Smooth muscle cell (in vitro differentiated cells): ENCODE results near the gene CYP26A1. TPM values are rescaled to one million over a fixed set of nuclear protein-coding genes. Genes with fewer than 3 reads are reported as not detected.

ENCODE experiments used
- DNase-seq: peaks from one replicate; lab custom pipeline; 2025; ENCODE audit not compliant: unreplicated experiment; lab: John Stamatoyannopoulos, UW
- H2AFZ ChIP-seq: fragments of 200-600 bp; sonication (generic); 2 replicates; pipeline ENCODE4 v1.6.0; 2016; ENCODE audit warnings: antibody characterized with exemption, low read depth, mild to moderate bottlenecking
- H3F3A ChIP-seq: fragments of 200-600 bp; sonication (generic); 2 replicates; pipeline ENCODE4 v1.6.0; 2017; ENCODE audit warnings: antibody characterized with exemption, low read depth
- H3K27ac ChIP-seq: fragments of 200-600 bp; sonication (generic); 2 replicates; pipeline ENCODE4 v1.5.1; 2016; ENCODE audit warnings: low read depth, mild to moderate bottlenecking
- H3K27me3 ChIP-seq: fragments of 200-600 bp; sonication (generic); 2 replicates; pipeline ENCODE4 v1.6.1; 2016; ENCODE audit warnings: low read depth, mild to moderate bottlenecking
- H3K36me3 ChIP-seq: fragments of 200-600 bp; sonication (generic); 2 replicates; pipeline ENCODE4 v1.5.1; 2016; ENCODE audit warnings: low read depth
- H3K4me1 ChIP-seq: fragments of 200-600 bp; sonication (generic); 2 replicates; pipeline ENCODE4 v1.5.1; 2016; ENCODE audit warnings: low read depth
- H3K4me2 ChIP-seq: fragments of 200-600 bp; sonication (generic); 2 replicates; pipeline ENCODE4 v1.6.0; 2016; ENCODE audit warnings: mild to moderate bottlenecking
- H3K4me3 ChIP-seq: fragments of 200-600 bp; sonication (generic); 2 replicates; pipeline ENCODE4 v1.5.1; 2016; ENCODE audit warnings: mild to moderate bottlenecking
- H3K79me2 ChIP-seq: fragments of 200-600 bp; sonication (generic); 2 replicates; pipeline ENCODE4 v1.6.0; 2016; ENCODE audit warnings: low read depth, mild to moderate bottlenecking
- H3K9ac ChIP-seq: fragments of 200-600 bp; sonication (generic); 2 replicates; pipeline ENCODE4 v1.6.0; 2016; ENCODE audit warnings: low read depth
- H3K9me3 ChIP-seq: fragments of 200-600 bp; sonication (generic); replicated peaks from 2 replicates; pipeline ENCODE4 v1.5.1; 2016; ENCODE audit warnings: low read depth
- H4K20me1 ChIP-seq: fragments of 200-600 bp; sonication (generic); 2 replicates; pipeline ENCODE4 v1.6.0; 2016; ENCODE audit warnings: low read depth
- CTCF ChIP-seq: fragments of 200-600 bp; sonication (generic); IDR thresholded peaks from 2 replicates; pipeline ENCODE4 v1.5.1; 2017; ENCODE audit warnings: borderline replicate concordance, mild to moderate bottlenecking, antibody characterized with exemption; ENCODE audit not compliant: insufficient read depth, poor library complexity, severe bottlenecking
- WGBS: methylation state at CpG from one replicate; pipeline ENCODE4 v1.1.7; 2016; ENCODE audit warnings: low lambda C conversion rate; 5-methylcytosine and 5-hydroxymethylcytosine counted together
- polyA plus RNA-seq: library from polyadenylated mRNA; unstranded; fragments of >200 nt; fragmentation: Nextera tagmentation; extraction: Ambion mirVana; gene quantifications from 2 replicates; pipeline ENCODE4 v1.2.1, GENCODE V29; 2016
- total RNA-seq: library from RNA; depleted of rRNA; stranded (reverse); fragments of >200 nt; gene quantifications from 2 replicates; pipeline ENCODE4 v1.2.3, GENCODE V29; 2014

CYP26A1 gene
- total and polyA plus RNA-seq, 2 experiments from 2014 or later, result 0.14 TPM; not detected in 1

- no peak overlapping the region for H3K27ac ChIP-seq
- peaks cover 21% of the 10 kb centered on the region for H3K4me1 ChIP-seq
- no peaks in the 10 kb centered on the region for H3F3A ChIP-seq
- no peak for TF ChIP-seq CTCF
- 69% methylated on average over 5 of the region's 5 CpGs for WGBS
- H3K79me2 ChIP-seq, result no peaks in the 10 kb centered on the region
- no peak overlapping the region for H3K9ac ChIP-seq
- no peaks in the 10 kb centered on the region for H3K9me3 ChIP-seq
- H3K36me3 ChIP-seq, result no peaks in the 10 kb centered on the region
- H2AFZ ChIP-seq, result no peak overlapping the region
- H3K4me3 ChIP-seq, result no peak overlapping the region
- peaks cover 53% of the 10 kb centered on the region for H3K27me3 ChIP-seq
- H3K4me2 ChIP-seq, result no peak overlapping the region
- no peaks in the 10 kb centered on the region for H4K20me1 ChIP-seq
- no peak for DNase-seq
Measured at GRCh38 chr10:93077860-93078337, 4.2 kb downstream of the CYP26A1 start.

- Histone ChIP-seq H3K4me3 (no peak overlapping the region), H3K9ac (no peak overlapping the region), H4K20me1 (no peaks in the 10 kb centered on the region), H3K4me1 (peaks cover 5% of the 10 kb centered on the region), H3K27me3 (peaks cover 34% of the 10 kb centered on the region), H3K36me3 (no peaks in the 10 kb centered on the region), H3K4me2 (no peak overlapping the region), H2AFZ (no peak overlapping the region), H3F3A (no peaks in the 10 kb centered on the region), H3K79me2 (no peaks in the 10 kb centered on the region), H3K27ac (no peak overlapping the region), H3K9me3 (no peaks in the 10 kb centered on the region)
- no peak for DNase-seq
- no peak for TF ChIP-seq CTCF
- 70% methylated on average over 9 of the region's 9 CpGs for WGBS
Measured at GRCh38 chr10:93079663-93080349, 6.1 kb downstream of the CYP26A1 start.

GRCh38 chr10:93080350-93081046 lies 6.8 kb downstream of the CYP26A1 start:
- DNase-seq, result no peak
- no peak overlapping the region for H3K27ac ChIP-seq
- H3K4me3 ChIP-seq, result no peak overlapping the region
- peak; percentile 81 for TF ChIP-seq CTCF
- no peaks in the 10 kb centered on the region for H3F3A ChIP-seq
- no peak overlapping the region for H3K9ac ChIP-seq
- no peak overlapping the region for H2AFZ ChIP-seq
- 63% methylated on average over 22 of the region's 22 CpGs for WGBS
- H3K4me2 ChIP-seq, result no peak overlapping the region
- no peaks in the 10 kb centered on the region for H3K36me3 ChIP-seq
- H3K27me3 ChIP-seq, result peaks cover 27% of the 10 kb centered on the region
- no peaks in the 10 kb centered on the region for H3K9me3 ChIP-seq
- peaks cover 3% of the 10 kb centered on the region for H3K4me1 ChIP-seq
- no peaks in the 10 kb centered on the region for H4K20me1 ChIP-seq
- H3K79me2 ChIP-seq, result no peaks in the 10 kb centered on the region
